GM12878 (cell line): ENCODE results near the gene COL4A3.

Experiments used
- CEBPB ChIP-seq, 2 experiments: fragments of 150-350 bp in 1 of 2; IDR thresholded peaks; 2 replicates each; pipeline ENCODE4 v1.6.1; 2012 to 2014; ENCODE audit warnings: low read depth in 2 of 2, low read length in 2 of 2, borderline replicate concordance in 1 of 2, inconsistent platforms in 1 of 2
- CHD2 ChIP-seq: IDR thresholded peaks from 2 replicates; pipeline ENCODE4 v1.6.1; 2011; ENCODE audit warnings: low read depth, low read length, improper control_type of control experiment, borderline replicate concordance
- EZH2 ChIP-seq: IDR thresholded peaks from 2 replicates; pipeline ENCODE4 v1.6.1; 2012; ENCODE audit warnings: low read depth, mild to moderate bottlenecking, control low read depth, inconsistent platforms, low read length, borderline replicate concordance; ENCODE audit not compliant: control insufficient read depth
- JUNB ChIP-seq: IDR thresholded peaks from 2 replicates; pipeline ENCODE4 v1.6.1; 2016; ENCODE audit warnings: antibody characterized with exemption, mild to moderate bottlenecking
- MXI1 ChIP-seq: fragments of 150-350 bp; IDR thresholded peaks from 2 replicates; pipeline ENCODE4 v1.6.1; 2011; ENCODE audit warnings: low read depth, mild to moderate bottlenecking, inconsistent platforms, low read length, improper control_type of control experiment
- POLR2A ChIP-seq: IDR thresholded peaks from 2 replicates; pipeline ENCODE4 v1.6.1; 2011; ENCODE audit warnings: low read depth, mild to moderate bottlenecking, low read length
- POLR2AphosphoS5 ChIP-seq: IDR thresholded peaks from 2 replicates; pipeline ENCODE4 v1.6.1; 2011; ENCODE audit warnings: mild to moderate bottlenecking, low read length, inconsistent platforms
- RBBP5 ChIP-seq: fragments of 200-600 bp; sonication (generic); conservative IDR thresholded peaks from 2 replicates; pipeline ENCODE4 v1.6.1; 2016
- TF ChIP-seq, protein P1 (sequence below): IDR thresholded peaks from 2 replicates; pipeline ENCODE4 v1.6.1; 2012; ENCODE audit warnings: low read length, inconsistent platforms
- TF ChIP-seq, protein P2 (sequence below), 3 experiments: IDR thresholded peaks in 2 of 3; conservative IDR thresholded peaks in 1 of 3; 2 replicates each; pipeline ENCODE4 v1.5.1; 2011; ENCODE audit warnings: low read depth in 3 of 3, low read length in 3 of 3, mild to moderate bottlenecking in 3 of 3, control low read depth in 2 of 3, moderate library complexity in 2 of 3, inconsistent platforms in 1 of 3, mixed read lengths in 1 of 3; ENCODE audit not compliant: control insufficient read depth in 2 of 3, insufficient read depth in 1 of 3; ENCODE audit errors: extremely low read depth in 1 of 3

DNA sequence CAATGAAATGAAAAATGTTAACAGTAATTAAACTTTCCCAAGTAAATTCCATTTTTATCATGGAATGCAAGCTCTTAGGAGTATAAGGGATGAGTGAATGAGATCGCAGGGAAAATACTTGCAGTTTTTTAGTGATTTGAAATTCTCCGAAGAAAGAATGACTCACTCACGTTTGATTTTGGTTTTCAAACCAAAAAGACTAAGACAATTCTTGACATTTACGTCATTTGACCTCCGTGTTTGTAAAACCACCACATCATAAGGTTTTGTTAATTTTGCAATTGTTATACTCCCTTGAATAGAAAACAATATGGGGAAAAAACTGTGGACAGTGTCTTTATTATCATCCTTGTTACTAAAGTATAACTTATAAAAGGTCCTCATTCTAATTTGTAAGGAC lies 29.8 kb upstream of the COL4A3 start:
- TF ChIP-seq CHD2 (no peak), JUNB (no peak), POLR2A (no peak), CEBPB (IDR thresholded peaks at IDR 0.05; ENCODE audit: borderline replicate concordance in 1 of 2, low read depth in 2 of 2, low read length in 2 of 2) (no peak), EZH2 (no peak), RBBP5 (no peak), POLR2AphosphoS5 (no peak), MXI1 (no peak)
- TF ChIP-seq, protein P1, sequence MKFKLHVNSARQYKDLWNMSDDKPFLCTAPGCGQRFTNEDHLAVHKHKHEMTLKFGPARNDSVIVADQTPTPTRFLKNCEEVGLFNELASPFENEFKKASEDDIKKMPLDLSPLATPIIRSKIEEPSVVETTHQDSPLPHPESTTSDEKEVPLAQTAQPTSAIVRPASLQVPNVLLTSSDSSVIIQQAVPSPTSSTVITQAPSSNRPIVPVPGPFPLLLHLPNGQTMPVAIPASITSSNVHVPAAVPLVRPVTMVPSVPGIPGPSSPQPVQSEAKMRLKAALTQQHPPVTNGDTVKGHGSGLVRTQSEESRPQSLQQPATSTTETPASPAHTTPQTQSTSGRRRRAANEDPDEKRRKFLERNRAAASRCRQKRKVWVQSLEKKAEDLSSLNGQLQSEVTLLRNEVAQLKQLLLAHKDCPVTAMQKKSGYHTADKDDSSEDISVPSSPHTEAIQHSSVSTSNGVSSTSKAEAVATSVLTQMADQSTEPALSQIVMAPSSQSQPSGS: no peak
- TF ChIP-seq, protein P2, sequence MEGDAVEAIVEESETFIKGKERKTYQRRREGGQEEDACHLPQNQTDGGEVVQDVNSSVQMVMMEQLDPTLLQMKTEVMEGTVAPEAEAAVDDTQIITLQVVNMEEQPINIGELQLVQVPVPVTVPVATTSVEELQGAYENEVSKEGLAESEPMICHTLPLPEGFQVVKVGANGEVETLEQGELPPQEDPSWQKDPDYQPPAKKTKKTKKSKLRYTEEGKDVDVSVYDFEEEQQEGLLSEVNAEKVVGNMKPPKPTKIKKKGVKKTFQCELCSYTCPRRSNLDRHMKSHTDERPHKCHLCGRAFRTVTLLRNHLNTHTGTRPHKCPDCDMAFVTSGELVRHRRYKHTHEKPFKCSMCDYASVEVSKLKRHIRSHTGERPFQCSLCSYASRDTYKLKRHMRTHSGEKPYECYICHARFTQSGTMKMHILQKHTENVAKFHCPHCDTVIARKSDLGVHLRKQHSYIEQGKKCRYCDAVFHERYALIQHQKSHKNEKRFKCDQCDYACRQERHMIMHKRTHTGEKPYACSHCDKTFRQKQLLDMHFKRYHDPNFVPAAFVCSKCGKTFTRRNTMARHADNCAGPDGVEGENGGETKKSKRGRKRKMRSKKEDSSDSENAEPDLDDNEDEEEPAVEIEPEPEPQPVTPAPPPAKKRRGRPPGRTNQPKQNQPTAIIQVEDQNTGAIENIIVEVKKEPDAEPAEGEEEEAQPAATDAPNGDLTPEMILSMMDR (IDR thresholded peaks at IDR 0.05 in 2 of 3, conservative IDR thresholded peaks at IDR 0.05 in 1 of 3; ENCODE audit: control insufficient read depth in 2 of 3, extremely low read depth in 1 of 3, insufficient read depth in 1 of 3, low read depth in 3 of 3, low read length in 3 of 3): no peak
